GM18505 (cell line): Measurements from ENCODE around the gene NEK9.
"Not testable (repeated sequence)": the region's sequence is repeated elsewhere in the genome, so short reads cannot be mapped to it uniquely, and the experiment has no call there.

ENCODE experiments used
- ATAC-seq: cut with Tn5 transposase; IDR thresholded peaks from one replicate; pipeline ENCODE4 v1.9.1; 2021; ENCODE audit not compliant: unreplicated experiment
- POLR2A ChIP-seq: IDR thresholded peaks from 4 replicates; pipeline ENCODE4 v1.6.1; 2011; ENCODE audit warnings: borderline replicate concordance; ENCODE audit not compliant: insufficient read depth, insufficient read length; ENCODE audit errors: extremely low read depth

NEK9 gene

DNA sequence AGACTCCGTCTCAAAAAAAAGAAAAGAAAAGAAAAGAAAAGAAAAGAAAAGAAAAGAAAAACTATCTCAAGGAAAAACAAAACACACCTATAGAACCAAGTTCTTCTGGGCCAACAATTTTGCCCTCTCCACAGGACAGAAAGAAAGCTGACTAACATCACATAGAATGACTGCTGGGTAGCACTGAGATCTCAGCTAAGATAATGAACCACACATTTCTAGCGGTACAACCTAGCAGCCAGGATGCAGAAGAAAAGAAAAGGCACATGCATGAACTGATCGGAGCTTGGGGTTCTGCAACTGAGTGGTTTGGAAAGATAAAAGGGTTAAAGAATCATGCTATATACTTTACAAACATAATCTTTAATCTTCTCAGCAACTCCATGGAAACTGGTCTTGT lies 30.1 kb upstream of the NEK9 start:
- no peak for TF ChIP-seq POLR2A
- no peak for ATAC-seq

DNA sequence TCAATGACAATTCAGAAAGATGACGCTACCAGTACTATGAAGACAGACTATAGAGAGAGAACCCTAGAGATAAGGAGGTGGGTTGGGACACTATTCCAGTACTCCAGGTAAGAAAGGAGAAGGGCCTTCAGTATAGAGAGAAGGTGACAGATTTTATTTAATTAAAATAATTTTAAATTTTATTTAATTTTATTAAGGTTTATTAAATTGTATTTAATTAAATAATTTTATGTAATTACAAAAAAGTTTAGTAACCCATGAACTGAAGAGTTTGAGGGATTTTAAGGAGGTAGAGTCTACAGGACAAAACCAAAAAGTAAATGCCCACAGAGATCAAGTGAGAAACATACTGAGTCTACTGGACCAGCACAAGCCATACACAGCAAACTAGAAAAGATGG lies 29.3 kb upstream of the NEK9 start:
- ATAC-seq, result no peak
- no peak for TF ChIP-seq POLR2A

DNA sequence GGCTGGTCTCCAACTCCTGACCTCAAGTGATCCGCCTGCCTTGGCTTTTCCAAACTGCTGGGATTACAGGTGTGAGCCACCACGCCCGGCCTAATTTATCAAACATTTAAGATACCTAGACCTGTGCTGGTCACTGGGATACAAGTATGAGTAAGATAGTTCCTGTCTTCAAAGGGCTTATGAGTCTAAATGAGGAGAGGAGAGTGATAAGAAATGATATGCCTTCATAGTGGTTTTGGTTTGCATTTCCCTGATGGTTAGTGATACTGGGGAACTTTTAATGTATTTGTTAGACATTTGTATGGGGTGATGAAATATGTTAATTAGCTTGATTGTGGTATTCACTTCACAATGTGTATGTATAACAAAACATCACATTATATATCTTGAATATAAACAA lies 28.3 kb upstream of the NEK9 start:
- no peak for ATAC-seq
- TF ChIP-seq POLR2A, result no peak

GRCh38 chr14:75153295-75153694 lies 26.4 kb upstream of the NEK9 start:
- TF ChIP-seq POLR2A, result no peak
- no peak for ATAC-seq

- no peak for ATAC-seq
- no peak for TF ChIP-seq POLR2A
These were observed 25.0 kb upstream of the NEK9 start for GRCh38 chr14:75151851-75152250.

DNA sequence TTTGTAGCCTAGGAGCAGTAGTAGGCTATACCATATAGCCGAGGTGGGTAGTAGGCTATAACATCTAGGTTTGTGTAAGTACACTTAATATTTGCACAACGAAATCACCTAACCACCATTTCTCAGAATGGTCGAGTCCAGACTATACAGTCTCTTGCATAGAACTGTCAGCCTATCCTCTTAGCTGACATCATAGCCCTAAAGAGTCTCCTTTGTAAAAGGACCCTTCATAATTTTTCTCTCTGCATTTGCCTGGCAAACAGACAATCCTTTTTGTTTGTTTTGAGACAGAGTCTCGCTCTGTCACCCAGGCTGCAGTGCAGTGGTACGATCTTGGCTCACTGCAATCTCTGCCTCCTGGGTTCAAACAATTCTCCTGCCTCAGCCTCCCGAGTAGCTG lies 23.8 kb upstream of the NEK9 start:
- not testable (repeated sequence) for ATAC-seq

DNA sequence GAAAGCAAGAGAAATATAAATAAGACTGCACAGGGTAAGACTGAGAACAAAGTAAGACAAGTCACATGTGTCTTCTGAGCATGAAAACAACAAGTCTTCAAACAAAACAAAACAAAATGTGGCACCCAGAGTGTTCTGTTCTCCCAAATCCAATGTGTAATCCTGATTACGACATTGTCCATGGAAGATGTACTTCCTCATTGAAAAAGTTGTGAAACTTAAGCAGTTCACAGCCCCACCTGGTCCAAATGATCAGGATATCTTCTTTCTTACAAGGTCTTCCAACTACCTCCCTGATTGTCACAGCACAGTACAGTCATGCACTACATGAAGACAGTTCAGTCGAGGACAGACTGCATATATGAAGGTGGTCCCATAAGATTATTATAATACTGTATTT lies 23.3 kb upstream of the NEK9 start:
- no peak for ATAC-seq
- no peak for TF ChIP-seq POLR2A

DNA sequence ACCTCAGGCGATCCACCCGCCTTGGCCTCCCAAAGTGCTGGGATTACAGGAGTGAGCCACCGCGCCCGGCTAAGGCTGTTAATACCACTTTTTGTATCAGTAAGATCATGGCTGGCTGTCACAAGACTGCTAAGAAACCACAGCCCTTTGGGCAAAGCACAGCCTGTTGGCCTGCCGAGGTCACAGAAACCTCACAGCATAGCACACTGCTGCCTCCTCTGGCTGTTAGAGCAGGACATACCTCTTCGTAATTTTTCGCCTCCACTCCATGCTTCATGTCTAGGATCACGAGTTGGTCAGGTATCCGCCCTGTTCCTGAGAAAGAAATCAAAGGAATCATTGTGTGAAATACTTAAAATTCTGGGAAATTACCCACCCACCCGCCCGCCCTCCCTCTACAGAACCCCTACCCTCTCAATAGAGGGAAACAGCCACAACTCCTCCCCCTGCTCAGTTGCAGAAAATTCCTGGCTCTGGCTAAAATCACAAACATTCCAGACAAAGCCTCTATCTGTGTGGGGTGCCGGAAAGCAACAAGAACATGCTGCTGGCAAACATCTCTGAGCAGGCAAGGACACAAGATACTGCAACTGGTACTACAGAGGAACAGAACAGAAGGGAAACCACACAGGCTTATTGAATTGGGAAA lies 20.7 kb upstream of the NEK9 start:
- TF ChIP-seq POLR2A, result no peak
- no peak for ATAC-seq

GRCh38 chr14:75144944-75145343 lies 18.1 kb upstream of the NEK9 start:
- no peak for TF ChIP-seq POLR2A
- ATAC-seq, result no peak

DNA sequence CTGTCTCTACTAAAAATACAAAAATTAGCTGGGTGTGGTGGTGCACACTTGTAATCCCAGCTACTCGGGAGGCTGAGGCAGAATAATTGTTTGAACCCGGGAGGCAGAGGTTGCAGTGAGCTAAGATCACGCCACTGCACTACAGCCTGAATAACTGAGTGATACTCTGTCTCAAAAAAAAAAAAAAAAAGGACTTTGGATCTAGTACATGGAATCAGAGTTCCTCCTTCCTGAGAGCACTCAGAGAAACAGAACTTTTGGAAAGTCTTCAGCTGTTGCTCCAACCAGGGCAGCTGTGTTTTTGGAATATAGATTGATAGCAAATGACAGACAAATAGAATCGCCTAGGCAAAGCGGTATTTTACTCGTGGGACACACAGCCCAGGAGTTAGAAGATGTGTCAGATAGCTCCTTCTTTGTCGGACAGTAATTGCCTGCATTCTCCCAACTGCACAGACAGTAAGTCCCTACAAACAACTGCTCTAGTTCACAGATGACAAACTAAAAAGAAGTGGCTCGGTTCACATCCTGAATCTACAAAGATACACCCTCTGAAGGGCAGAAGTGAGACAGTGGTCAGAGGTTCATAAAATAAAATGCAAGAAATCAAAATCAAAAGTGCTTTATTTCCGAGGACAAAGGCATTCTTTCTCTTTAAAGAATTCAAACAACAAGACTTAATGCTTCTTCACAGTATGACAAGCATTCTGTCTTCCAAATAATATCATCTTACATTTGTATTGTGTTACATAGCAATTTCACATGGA lies 17.1 kb upstream of the NEK9 start:
- TF ChIP-seq POLR2A, result no peak
- no peak for ATAC-seq

- TF ChIP-seq POLR2A, result no peak
- no peak for ATAC-seq
These were observed 15.6 kb upstream of the NEK9 start for GRCh38 chr14:75142494-75142893.

- TF ChIP-seq POLR2A, result no peak
- no peak for ATAC-seq
These were observed 15.1 kb upstream of the NEK9 start for GRCh38 chr14:75141967-75142366.

- TF ChIP-seq POLR2A, result no peak
- ATAC-seq, result no peak
These were observed 14.2 kb upstream of the NEK9 start for GRCh38 chr14:75141062-75141461.

DNA sequence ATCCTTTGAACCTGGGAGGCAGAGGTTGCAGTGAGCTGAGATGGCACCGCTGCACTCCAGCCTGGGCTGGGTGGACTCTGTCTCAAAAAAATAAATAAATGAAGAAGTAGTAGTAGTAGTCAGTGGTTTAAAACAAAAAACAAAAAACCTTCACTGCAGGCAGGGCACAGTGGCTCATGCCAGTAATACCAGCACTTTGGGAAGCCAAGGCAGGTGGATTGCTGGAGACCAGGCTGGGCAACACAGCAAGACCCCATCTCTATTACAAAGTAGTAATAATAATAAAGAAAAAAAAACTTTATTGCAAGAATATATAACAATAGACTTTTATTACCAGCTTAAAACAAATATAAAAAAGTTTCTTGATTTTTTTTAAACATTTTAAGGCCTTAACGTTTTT lies 13.8 kb upstream of the NEK9 start:
- no peak for TF ChIP-seq POLR2A
- no peak for ATAC-seq
